ENCODE results near the gene MARK3.

Gene MARK3

DNA sequence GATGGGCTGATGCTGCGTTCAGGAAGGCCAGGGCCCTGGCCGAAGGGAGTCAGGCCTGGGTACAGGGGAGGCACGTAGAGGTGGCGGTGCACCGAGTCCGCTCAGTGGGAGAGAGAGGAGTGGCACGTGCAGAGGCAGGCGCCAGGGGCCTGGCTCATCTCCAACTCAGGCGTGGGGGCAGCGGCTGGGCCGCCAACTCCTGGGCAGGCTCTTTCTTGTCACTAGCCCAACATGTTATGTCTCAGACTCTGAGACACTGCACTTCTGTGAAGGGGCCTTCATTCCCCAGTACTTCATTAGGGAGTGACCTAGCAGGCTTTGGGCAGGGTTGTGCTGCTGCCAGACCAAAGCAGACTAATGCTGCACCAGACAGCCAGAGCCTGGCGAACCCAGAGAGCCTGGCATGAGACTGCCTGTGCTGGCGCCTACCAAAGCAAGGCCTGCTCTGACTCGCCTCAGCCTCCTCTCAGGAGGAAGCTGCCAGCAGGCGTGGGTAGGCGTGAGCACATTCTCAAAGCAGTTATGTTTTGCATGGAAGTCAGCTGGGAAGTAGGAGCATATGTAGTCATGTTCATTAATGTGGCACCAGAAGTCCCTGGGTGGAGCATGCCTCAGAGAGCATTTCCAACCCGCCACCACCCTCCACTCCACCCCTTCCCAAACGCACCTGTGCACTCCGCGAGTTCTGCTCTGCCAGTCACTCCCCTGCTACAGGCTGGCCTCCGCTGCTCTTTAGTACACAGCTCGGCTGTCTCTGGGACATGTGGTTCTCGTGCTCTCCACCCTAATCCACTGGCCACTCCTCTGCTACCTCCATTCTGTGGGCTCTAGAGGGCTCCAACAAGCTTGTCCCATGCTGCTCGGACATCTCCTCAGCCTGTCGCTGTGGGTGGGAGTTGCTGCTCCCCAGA, 127.7 kb downstream of the MARK3 start:
- CTCF ChIA-PET = interaction anchor here (1.6 to 3.5 kb wide), 2 partner anchors 14 to 34 kb away, joined by 4 to 15 read pairs; no protein-coding TSS in a partner anchor
- POLR2A ChIA-PET = no interaction called here
- no peak for DNase-seq (ENCODE audit: extremely low spot score)
- TF ChIP-seq, protein P1, sequence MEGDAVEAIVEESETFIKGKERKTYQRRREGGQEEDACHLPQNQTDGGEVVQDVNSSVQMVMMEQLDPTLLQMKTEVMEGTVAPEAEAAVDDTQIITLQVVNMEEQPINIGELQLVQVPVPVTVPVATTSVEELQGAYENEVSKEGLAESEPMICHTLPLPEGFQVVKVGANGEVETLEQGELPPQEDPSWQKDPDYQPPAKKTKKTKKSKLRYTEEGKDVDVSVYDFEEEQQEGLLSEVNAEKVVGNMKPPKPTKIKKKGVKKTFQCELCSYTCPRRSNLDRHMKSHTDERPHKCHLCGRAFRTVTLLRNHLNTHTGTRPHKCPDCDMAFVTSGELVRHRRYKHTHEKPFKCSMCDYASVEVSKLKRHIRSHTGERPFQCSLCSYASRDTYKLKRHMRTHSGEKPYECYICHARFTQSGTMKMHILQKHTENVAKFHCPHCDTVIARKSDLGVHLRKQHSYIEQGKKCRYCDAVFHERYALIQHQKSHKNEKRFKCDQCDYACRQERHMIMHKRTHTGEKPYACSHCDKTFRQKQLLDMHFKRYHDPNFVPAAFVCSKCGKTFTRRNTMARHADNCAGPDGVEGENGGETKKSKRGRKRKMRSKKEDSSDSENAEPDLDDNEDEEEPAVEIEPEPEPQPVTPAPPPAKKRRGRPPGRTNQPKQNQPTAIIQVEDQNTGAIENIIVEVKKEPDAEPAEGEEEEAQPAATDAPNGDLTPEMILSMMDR (IDR thresholded peaks at IDR 0.05; ENCODE audit: control extremely low read depth, extremely low read depth, low read depth, missing control alignments) = no peak

DNA sequence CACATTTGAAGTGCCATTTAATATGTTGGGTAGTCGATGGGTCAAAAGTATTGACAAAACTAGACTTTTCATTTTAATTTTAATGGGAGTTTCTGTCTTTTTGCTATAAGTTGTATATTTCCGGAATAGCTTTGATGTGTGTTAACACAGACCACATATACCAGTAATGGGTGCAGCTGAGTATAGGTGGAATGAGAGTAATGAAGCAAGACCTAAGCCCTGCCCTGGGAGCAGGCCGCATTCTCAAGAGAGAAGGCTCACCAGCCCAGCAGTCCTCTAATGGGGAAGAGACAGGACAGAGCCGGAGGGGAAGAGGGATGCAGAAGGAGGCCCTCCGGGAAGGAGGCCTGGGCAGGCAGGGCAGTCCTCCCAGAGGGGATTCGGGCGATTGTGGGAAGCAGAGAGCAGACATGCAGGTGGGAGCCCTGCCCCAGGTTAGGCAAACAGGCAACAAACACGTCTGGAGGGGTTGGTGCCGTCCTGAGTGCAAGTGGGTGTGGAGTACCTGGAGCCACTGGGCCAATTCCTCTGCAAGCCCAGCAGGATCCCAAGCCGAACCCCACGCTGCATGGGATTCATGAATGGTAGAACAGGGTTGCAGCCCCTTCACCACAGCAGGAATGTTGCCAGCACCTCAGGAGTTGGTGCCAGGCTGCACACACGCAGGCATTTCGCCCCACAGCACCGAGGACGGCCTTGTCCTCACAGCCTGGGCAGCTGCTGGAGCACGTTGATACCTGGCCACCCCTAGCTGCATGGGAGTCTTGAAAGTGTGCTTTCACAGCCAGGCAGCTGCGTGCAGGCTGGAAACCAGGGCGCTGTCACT, 129.6 kb downstream of the MARK3 start:
- POLR2A ChIA-PET = no interaction called here
- TF ChIP-seq, protein P1 (IDR thresholded peaks at IDR 0.05; ENCODE audit: control extremely low read depth, extremely low read depth, low read depth, missing control alignments) = no peak
- DNase-seq (ENCODE audit: extremely low spot score) = no peak
- CTCF ChIA-PET = interaction anchor here (2.2 to 9.5 kb wide), 3 partner anchors 15 to 33 kb away, joined by 11 to 214 read pairs (median 69); partner anchors contain the start of gene TRMT61A

DNA sequence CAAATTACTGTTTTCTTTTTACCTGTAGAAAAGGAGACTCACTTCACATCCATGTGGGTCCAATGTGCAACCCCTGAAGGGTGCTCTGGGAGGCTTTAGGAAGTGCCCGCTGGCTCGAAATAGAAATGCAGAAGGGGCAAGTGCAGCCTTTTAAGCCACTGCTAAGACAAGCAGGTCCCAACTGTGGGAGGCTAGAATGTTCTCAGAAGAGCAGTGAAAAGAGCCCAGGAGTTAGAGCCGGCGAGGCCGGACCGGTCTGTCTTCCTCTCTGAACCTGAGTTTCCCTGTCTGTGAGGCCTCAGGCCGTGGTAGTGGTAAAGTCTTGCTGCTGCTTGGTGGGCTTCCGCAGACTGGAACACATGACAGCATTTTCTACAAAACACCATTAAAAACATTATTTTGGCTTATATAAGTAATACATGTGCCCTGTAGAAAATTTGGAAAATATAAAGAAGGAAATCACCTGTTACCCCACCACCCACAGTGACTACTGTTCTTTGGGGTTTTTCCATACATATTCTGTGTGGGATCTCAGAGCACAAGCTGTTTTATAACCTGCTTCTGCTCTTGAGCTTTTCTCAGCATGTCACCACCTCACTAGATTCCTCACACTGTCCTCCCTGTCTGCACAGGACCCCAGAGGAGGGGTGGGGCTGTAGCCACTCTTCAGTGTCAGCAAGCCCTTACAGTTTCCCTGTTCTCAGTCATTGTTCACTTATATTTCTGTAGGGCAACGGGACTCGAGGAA, 131.4 kb downstream of the MARK3 start:
- ChIA-PET POLR2A (no interaction called here), CTCF (interaction anchor here (1.8 to 9.5 kb wide), 5 partner anchors 12 to 31 kb away, joined by 4 to 214 read pairs (median 39); partner anchors contain the start of gene TRMT61A)
- no peak for DNase-seq (ENCODE audit: extremely low spot score)
- TF ChIP-seq, protein P1 (IDR thresholded peaks at IDR 0.05; ENCODE audit: control extremely low read depth, extremely low read depth, low read depth, missing control alignments) = no peak

DNA sequence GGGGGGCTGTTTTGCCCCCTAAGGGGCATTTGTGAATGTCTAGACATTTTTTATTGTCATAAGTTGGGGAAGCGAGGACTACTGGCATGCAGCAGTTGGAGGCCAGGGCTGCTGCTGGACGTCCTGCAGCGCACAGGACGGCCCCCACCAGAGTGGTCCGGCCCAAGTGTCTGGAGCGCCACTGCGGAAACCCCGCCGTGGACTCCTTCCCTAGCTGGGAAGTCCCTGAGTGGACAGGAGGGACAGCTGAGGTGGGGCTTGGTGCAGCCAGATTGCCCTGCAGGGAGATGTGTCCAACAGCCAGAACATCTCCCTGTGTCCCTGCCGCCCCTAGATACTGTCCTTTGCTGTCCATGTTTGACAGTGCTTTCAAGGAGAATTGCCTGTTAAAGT, 132.0 kb downstream of the MARK3 start:
- ChIA-PET POLR2A (no interaction called here), CTCF (interaction anchor here (1.2 to 9.5 kb wide), 6 partner anchors 12 to 72 kb away, joined by 3 to 214 read pairs (median 25); partner anchors contain the start of gene TRMT61A)
- TF ChIP-seq, protein P1 (IDR thresholded peaks at IDR 0.05; ENCODE audit: control extremely low read depth, extremely low read depth, low read depth, missing control alignments) = no peak

DNA sequence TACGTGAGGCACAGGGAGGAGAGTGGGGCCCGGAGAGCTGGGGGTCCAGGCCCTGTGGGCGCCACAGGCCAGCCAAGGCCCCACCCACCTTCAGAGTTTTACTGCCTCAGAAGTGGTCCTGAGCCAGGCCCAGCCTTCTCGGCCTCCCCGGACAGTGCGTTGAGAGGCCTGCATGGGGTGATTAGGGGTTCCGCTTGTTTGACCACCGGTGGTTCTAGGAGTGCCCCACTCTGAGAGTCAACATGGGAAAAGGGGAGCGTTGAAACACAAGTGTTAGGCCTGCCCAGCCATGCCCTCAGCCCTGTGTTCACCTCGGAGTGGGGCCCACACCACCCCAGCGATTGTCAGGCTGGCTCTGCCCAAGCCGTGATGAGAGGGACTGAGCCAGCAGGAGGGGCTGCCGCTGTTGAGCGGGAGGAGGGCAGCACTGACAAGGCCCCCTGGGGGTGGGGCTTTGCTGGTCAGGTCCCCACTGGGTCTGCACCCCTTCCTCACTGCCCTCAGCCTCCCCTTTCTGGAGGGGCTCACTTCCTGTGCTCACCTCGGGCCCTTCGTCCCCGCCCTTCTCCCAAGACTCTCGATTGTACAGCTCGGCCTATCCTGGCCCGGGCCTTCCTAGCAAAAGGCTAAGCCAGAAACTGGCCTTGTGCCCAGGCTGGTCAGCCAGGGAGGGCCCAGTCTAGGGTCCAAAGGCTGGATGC, 132.7 kb downstream of the MARK3 start:
- CTCF ChIA-PET = interaction anchor here (1.0 to 9.5 kb wide), 19 partner anchors 8 to 462 kb away, joined by 3 to 214 read pairs (median 9); partner anchors contain the start of genes BAG5 and TRMT61A
- TF ChIP-seq, protein P1 (IDR thresholded peaks at IDR 0.05; ENCODE audit: control extremely low read depth, extremely low read depth, low read depth, missing control alignments) = peak; percentile 5
- POLR2A ChIA-PET = no interaction called here
- DNase-seq (ENCODE audit: extremely low spot score) = no peak

More for the DNA sequence above, 132.0 kb downstream of the MARK3 start:
- DNase-seq (ENCODE audit: extremely low spot score) = no peak
